ENCODE results near the gene UNC13C.

Gene UNC13C

GRCh38 chr15:54502416-54503075 is 524.3 kb downstream of the UNC13C start:
- DNase-seq, result no peak

- no peak for DNase-seq
Measured at GRCh38 chr15:54504695-54505094, 526.5 kb downstream of the UNC13C start.

- no peak for DNase-seq
Measured at GRCh38 chr15:54506977-54507524, 528.8 kb downstream of the UNC13C start.

GRCh38 chr15:54514601-54515000 is 536.4 kb downstream of the UNC13C start:
- no peak for DNase-seq

GRCh38 chr15:54515664-54516582 is 537.7 kb downstream of the UNC13C start:
- DNase-seq, result no peak

GRCh38 chr15:54517366-54517765 is 539.1 kb downstream of the UNC13C start:
- no peak for DNase-seq

- no peak for DNase-seq
Measured at GRCh38 chr15:54518156-54518882, 540.1 kb downstream of the UNC13C start.

- no peak for DNase-seq
Measured at GRCh38 chr15:54519577-54519976, 541.3 kb downstream of the UNC13C start.

GRCh38 chr15:54520616-54521015 is 542.4 kb downstream of the UNC13C start:
- no peak for DNase-seq

- no peak for DNase-seq
Measured at GRCh38 chr15:54521206-54521605, 543.0 kb downstream of the UNC13C start.

GRCh38 chr15:54528021-54528420 is 549.8 kb downstream of the UNC13C start:
- no peak for DNase-seq

GRCh38 chr15:54540721-54541120 is 562.5 kb downstream of the UNC13C start:
- no peak for DNase-seq

GRCh38 chr15:54547491-54547890 is 569.2 kb downstream of the UNC13C start:
- DNase-seq, result no peak

- DNase-seq, result no peak
Measured at GRCh38 chr15:54550954-54551353, 572.7 kb downstream of the UNC13C start.

GRCh38 chr15:54556231-54556630 is 578.0 kb downstream of the UNC13C start:
- DNase-seq, result no peak

GRCh38 chr15:54559405-54560069 is 581.3 kb downstream of the UNC13C start:
- no peak for DNase-seq

GRCh38 chr15:54560417-54560816 is 582.2 kb downstream of the UNC13C start:
- DNase-seq, result no peak

GRCh38 chr15:54564166-54564565 is 585.9 kb downstream of the UNC13C start:
- DNase-seq, result no peak

GRCh38 chr15:54566654-54567053 is 588.4 kb downstream of the UNC13C start:
- no peak for DNase-seq

- no peak for DNase-seq
Measured at GRCh38 chr15:54567408-54568035, 589.3 kb downstream of the UNC13C start.

- DNase-seq, result no peak
Measured at GRCh38 chr15:54568381-54568780, 590.1 kb downstream of the UNC13C start.

- no peak for DNase-seq
Measured at GRCh38 chr15:54571576-54571975, 593.3 kb downstream of the UNC13C start.

All from activated naive CD4-positive, alpha-beta T cell treated with anti-CD3 and anti-CD28 coated beads, Interleukin-2, amount 50 U/mL, for 16 hours (primary cell).